ENCODE data around the gene SHROOM4.

Gene SHROOM4

GRCh38 chrX:50711907-50712306 lies 102.1 kb downstream of the SHROOM4 start:
- DNase-seq (ENCODE audit: low read depth in 1 of 2, low spot score in 1 of 2): no peak

- DNase-seq (ENCODE audit: low read depth in 1 of 2, low spot score in 1 of 2): no peak
Observed at GRCh38 chrX:50707955-50708699, 105.9 kb downstream of the SHROOM4 start.

GRCh38 chrX:50707405-50707804 lies 106.6 kb downstream of the SHROOM4 start:
- no peak for DNase-seq (ENCODE audit: low read depth in 1 of 2, low spot score in 1 of 2)

- DNase-seq (ENCODE audit: low read depth in 1 of 2, low spot score in 1 of 2): no peak
Observed at GRCh38 chrX:50705042-50705441, 109.0 kb downstream of the SHROOM4 start.

- DNase-seq (ENCODE audit: low read depth in 1 of 2, low spot score in 1 of 2): no peak
Observed at GRCh38 chrX:50704360-50704759, 109.6 kb downstream of the SHROOM4 start.

- no peak for DNase-seq (ENCODE audit: low read depth in 1 of 2, low spot score in 1 of 2)
Observed at GRCh38 chrX:50700921-50701320, 113.1 kb downstream of the SHROOM4 start.

GRCh38 chrX:50698944-50699343 lies 115.0 kb downstream of the SHROOM4 start:
- DNase-seq (ENCODE audit: low read depth in 1 of 2, low spot score in 1 of 2): no peak

- DNase-seq (ENCODE audit: low read depth in 1 of 2, low spot score in 1 of 2): no peak
Observed at GRCh38 chrX:50697691-50698090, 116.3 kb downstream of the SHROOM4 start.

- no peak for DNase-seq (ENCODE audit: low read depth in 1 of 2, low spot score in 1 of 2)
Observed at GRCh38 chrX:50691820-50692219, 122.2 kb downstream of the SHROOM4 start.

GRCh38 chrX:50684871-50685270 lies 129.1 kb downstream of the SHROOM4 start:
- no peak for DNase-seq (ENCODE audit: low read depth in 1 of 2, low spot score in 1 of 2)

- DNase-seq (ENCODE audit: low read depth in 1 of 2, low spot score in 1 of 2): no peak
Observed at GRCh38 chrX:50680990-50681389, 133.0 kb downstream of the SHROOM4 start.

GRCh38 chrX:50677789-50678188 lies 136.2 kb downstream of the SHROOM4 start:
- DNase-seq (ENCODE audit: low read depth in 1 of 2, low spot score in 1 of 2): no peak

GRCh38 chrX:50671661-50672060 lies 142.3 kb downstream of the SHROOM4 start:
- no peak for DNase-seq (ENCODE audit: low read depth in 1 of 2, low spot score in 1 of 2)

GRCh38 chrX:50668860-50669259 lies 145.1 kb downstream of the SHROOM4 start:
- no peak for DNase-seq (ENCODE audit: low read depth in 1 of 2, low spot score in 1 of 2)

- no peak for DNase-seq (ENCODE audit: low read depth in 1 of 2, low spot score in 1 of 2)
Observed at GRCh38 chrX:50648156-50648555, 165.8 kb downstream of the SHROOM4 start.

- no peak for DNase-seq (ENCODE audit: low read depth in 1 of 2, low spot score in 1 of 2)
Observed at GRCh38 chrX:50644496-50644895, 169.5 kb downstream of the SHROOM4 start.

- no peak for DNase-seq (ENCODE audit: low read depth in 1 of 2, low spot score in 1 of 2)
Observed at GRCh38 chrX:50643525-50644137, 170.4 kb downstream of the SHROOM4 start.

GRCh38 chrX:50638123-50638522 lies 175.9 kb downstream of the SHROOM4 start:
- DNase-seq (ENCODE audit: low read depth in 1 of 2, low spot score in 1 of 2): no peak

- DNase-seq (ENCODE audit: low read depth in 1 of 2, low spot score in 1 of 2): no peak
Observed at GRCh38 chrX:50635817-50636365, 178.1 kb downstream of the SHROOM4 start.

- DNase-seq (ENCODE audit: low read depth in 1 of 2, low spot score in 1 of 2): no peak
Observed at GRCh38 chrX:50635162-50635561, 178.8 kb downstream of the SHROOM4 start.

GRCh38 chrX:50629774-50630173 lies 184.2 kb downstream of the SHROOM4 start:
- no peak for DNase-seq (ENCODE audit: low read depth in 1 of 2, low spot score in 1 of 2)

- no peak for DNase-seq (ENCODE audit: low read depth in 1 of 2, low spot score in 1 of 2)
Observed at GRCh38 chrX:50627696-50628095, 186.3 kb downstream of the SHROOM4 start.

- DNase-seq (ENCODE audit: low read depth in 1 of 2, low spot score in 1 of 2): no peak
Observed at GRCh38 chrX:50626432-50626831, 187.6 kb downstream of the SHROOM4 start.

Data from activated T-helper 1 cell treated with anti-CD3 and anti-CD28 coated beads, Interleukin-2, amount 50 U/mL, for 16 hours (primary cell).